ENCODE measurements around the gene KRTAP9-2. TPM values are rescaled to one million over a fixed set of nuclear protein-coding genes. Genes with fewer than 3 reads are reported as not detected.
"Not testable (repeated sequence)": the region's sequence is repeated elsewhere in the genome, so short reads cannot be mapped to it uniquely, and the experiment has no call there.

The KRTAP9-2 gene
- total RNA-seq, 4 donors from 2014 or later = not detected

DNA sequence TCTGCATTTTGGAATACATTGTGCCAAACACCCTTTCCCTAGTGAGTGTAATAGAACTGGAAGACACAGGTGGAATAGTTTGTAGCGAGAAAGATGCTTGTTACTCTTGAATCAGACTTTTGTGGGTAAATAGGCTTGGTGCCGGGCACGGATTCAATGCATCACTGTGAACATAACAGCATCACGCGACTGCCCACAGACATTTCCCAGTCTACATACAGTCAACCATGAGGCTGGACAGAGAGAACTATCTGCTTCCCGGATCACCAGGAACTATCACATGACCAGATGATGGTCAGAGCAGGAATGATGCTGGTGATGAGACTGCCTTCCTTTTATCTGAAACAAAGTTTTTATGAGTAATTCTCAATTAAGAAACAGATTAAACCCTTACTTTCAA lies 397 bp upstream of the KRTAP9-2 start:
- H3K36me3 ChIP-seq = no peaks in the 10 kb centered on the region
- no peaks in the 10 kb centered on the region for H3K9me3 ChIP-seq
- no peaks in the 10 kb centered on the region for H3K27me3 ChIP-seq
- H3K4me3 ChIP-seq = no peak overlapping the region
- intact Hi-C loops (cut with DNase I; ENCODE audit: low total_unique reads) = no loop called here
- no peak for DNase-seq
- no peak overlapping the region for H3K27ac ChIP-seq
- no peaks in the 10 kb centered on the region for H3K4me1 ChIP-seq
- TF ChIP-seq POLR2A (IDR thresholded peaks at IDR 0.05) = no peak
- TF ChIP-seq, protein P1, sequence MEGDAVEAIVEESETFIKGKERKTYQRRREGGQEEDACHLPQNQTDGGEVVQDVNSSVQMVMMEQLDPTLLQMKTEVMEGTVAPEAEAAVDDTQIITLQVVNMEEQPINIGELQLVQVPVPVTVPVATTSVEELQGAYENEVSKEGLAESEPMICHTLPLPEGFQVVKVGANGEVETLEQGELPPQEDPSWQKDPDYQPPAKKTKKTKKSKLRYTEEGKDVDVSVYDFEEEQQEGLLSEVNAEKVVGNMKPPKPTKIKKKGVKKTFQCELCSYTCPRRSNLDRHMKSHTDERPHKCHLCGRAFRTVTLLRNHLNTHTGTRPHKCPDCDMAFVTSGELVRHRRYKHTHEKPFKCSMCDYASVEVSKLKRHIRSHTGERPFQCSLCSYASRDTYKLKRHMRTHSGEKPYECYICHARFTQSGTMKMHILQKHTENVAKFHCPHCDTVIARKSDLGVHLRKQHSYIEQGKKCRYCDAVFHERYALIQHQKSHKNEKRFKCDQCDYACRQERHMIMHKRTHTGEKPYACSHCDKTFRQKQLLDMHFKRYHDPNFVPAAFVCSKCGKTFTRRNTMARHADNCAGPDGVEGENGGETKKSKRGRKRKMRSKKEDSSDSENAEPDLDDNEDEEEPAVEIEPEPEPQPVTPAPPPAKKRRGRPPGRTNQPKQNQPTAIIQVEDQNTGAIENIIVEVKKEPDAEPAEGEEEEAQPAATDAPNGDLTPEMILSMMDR (IDR thresholded peaks at IDR 0.05) = no peak

DNA sequence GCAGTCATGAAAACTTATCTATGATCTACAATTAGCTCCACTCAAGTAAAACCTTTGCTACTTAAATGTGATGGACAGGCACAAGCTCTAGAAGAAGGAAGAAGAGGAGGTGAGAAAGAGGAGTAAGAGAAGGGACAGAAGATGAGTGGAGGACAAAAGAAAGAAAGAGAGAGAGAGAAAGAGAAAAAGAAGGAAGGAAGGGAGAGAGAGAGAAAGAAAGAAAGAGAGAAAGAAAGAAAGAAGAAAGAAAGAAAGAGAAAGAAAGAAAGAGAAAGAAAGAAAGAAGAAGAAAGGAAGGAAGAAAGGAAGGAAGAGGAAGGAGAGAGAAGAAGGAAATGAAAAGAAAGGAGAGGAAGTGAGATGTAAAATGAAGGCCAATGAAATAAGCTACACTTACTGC lies 3.6 kb downstream of the KRTAP9-2 start:
- no peak overlapping the region for H3K27ac ChIP-seq
- H3K4me1 ChIP-seq = no peaks in the 10 kb centered on the region
- TF ChIP-seq, protein P1 (IDR thresholded peaks at IDR 0.05) = no peak
- TF ChIP-seq POLR2A (IDR thresholded peaks at IDR 0.05) = no peak
- H3K9me3 ChIP-seq = no peaks in the 10 kb centered on the region
- H3K4me3 ChIP-seq = no peak overlapping the region
- intact Hi-C loops (cut with DNase I; ENCODE audit: low total_unique reads) = no loop called here
- H3K27me3 ChIP-seq = no peaks in the 10 kb centered on the region
- H3K36me3 ChIP-seq = no peaks in the 10 kb centered on the region
- DNase-seq = no peak

DNA sequence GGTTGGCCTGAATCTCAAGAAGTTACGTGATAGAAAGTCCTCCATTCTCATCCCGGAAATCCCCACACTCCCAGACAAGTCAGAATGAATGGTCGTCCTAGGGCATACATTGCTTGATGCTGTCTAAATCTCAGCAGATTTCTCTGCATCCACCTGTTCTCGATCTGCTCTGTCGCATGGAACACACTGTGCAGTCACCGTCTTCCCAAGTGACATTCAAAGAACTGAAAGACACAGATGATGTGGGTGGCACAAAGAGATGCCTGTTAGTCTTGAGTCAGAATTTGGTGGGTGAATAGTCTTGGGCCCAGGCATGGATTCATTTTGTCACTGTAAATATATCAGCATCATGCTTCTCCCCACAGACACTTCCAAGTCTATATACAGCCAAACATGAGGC lies 5.3 kb downstream of the KRTAP9-2 start:
- no peak for DNase-seq
- H3K9me3 ChIP-seq = no peaks in the 10 kb centered on the region
- intact Hi-C loops (cut with DNase I; ENCODE audit: low total_unique reads) = no loop called here
- no peak overlapping the region for H3K4me3 ChIP-seq
- no peak overlapping the region for H3K27ac ChIP-seq
- no peaks in the 10 kb centered on the region for H3K27me3 ChIP-seq
- H3K4me1 ChIP-seq = no peaks in the 10 kb centered on the region
- TF ChIP-seq, protein P1 (IDR thresholded peaks at IDR 0.05) = no peak
- TF ChIP-seq POLR2A (IDR thresholded peaks at IDR 0.05) = no peak
- no peaks in the 10 kb centered on the region for H3K36me3 ChIP-seq

- DNase-seq; H3K4me3 ChIP-seq; H3K9me3 ChIP-seq; H3K27ac ChIP-seq; H3K27me3 ChIP-seq; intact Hi-C loops (cut with DNase I; ENCODE audit: low total_unique reads); H3K4me1 ChIP-seq; H3K36me3 ChIP-seq: not testable (repeated sequence)
These were observed 6.1 kb downstream of the KRTAP9-2 start, which contains the start of gene KRTAP9-3 for GRCh38 chr17:41232399-41233105. Gene KRTAP9-3 (plus strand): TSS chr17:41232449. CDS start chr17:41232502, 53 bp downstream.

DNA sequence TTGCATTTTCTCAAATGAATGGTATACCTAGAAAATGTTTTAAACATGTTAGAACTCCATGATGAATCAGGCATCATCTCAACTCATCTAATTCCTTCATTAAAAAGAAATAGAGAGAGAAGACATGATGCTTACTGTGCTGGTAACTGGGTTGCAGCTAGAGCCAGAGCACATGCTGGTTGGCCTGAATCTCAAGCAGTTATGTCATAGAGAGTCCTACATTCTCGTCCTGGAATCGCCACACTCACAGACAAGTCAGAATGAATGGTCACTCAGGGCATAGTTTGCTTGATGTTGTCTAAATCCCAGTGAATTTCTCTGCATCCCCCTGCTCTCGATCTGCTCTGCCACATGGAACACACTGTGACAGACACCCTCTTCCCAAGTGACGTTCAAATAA lies 10.7 kb downstream of the KRTAP9-2 start:
- H3K36me3 ChIP-seq; H3K27ac ChIP-seq; H3K4me3 ChIP-seq; DNase-seq; H3K4me1 ChIP-seq; H3K27me3 ChIP-seq; H3K9me3 ChIP-seq; intact Hi-C loops (cut with DNase I; ENCODE audit: low total_unique reads): not testable (repeated sequence)

- H3K9me3 ChIP-seq; H3K27me3 ChIP-seq; intact Hi-C loops (cut with DNase I; ENCODE audit: low total_unique reads); H3K4me3 ChIP-seq; H3K36me3 ChIP-seq; H3K4me1 ChIP-seq; DNase-seq; H3K27ac ChIP-seq: not testable (repeated sequence)
These were observed 11.5 kb downstream of the KRTAP9-2 start, which contains the start of gene KRTAP9-8 for GRCh38 chr17:41237949-41238437. Gene KRTAP9-8 (plus strand): TSS chr17:41237999. CDS start chr17:41238052, 53 bp downstream.

- DNase-seq; H3K9me3 ChIP-seq; intact Hi-C loops (cut with DNase I; ENCODE audit: low total_unique reads): not testable (repeated sequence)
These were observed 20.7 kb downstream of the KRTAP9-2 start for GRCh38 chr17:41246995-41247787.

DNA sequence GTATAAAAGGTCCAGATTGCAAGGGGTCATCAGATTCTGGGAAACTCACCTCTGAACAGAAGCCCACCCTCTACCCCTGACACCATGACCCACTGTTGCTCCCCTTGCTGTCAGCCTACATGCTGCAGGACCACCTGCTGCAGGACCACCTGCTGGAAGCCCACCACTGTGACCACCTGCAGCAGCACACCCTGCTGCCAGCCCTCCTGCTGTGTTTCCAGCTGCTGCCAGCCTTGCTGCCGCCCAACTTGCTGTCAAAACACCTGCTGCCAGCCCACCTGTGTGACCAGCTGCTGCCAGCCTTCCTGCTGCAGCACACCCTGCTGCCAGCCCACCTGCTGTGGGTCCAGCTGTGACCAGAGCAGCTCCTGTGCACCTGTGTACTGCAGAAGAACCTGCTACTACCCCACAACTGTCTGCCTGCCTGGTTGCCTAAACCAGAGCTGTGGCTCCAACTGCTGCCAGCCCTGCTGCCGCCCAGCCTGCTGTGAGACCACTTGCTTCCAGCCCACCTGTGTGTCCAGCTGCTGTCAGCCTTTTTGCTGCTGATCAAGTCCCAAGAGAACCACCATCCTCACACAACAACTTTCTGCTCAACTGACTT lies 23.3 kb downstream of the KRTAP9-2 start, which contains the start of gene KRTAP9-4:
Gene KRTAP9-4 (plus strand): TSS at position 51 of the 604 bp plus-strand sequence. CDS start 34 bp downstream, at position 85.
- H3K27me3 ChIP-seq; intact Hi-C loops (cut with DNase I; ENCODE audit: low total_unique reads); H3K27ac ChIP-seq: not testable (repeated sequence)

More at GRCh38 chr17:41246995-41247787, 20.7 kb downstream of the KRTAP9-2 start:
- H3K36me3 ChIP-seq, H3K27ac ChIP-seq, H3K4me1 ChIP-seq, H3K27me3 ChIP-seq, H3K4me3 ChIP-seq: not testable (repeated sequence)

More for the DNA sequence above, 23.3 kb downstream of the KRTAP9-2 start, which contains the start of gene KRTAP9-4:
- not testable (repeated sequence) for H3K36me3 ChIP-seq, H3K4me3 ChIP-seq, DNase-seq, H3K4me1 ChIP-seq, H3K9me3 ChIP-seq
